Measurements from ENCODE around the gene CAVIN4. TPM values are rescaled to one million over a fixed set of nuclear protein-coding genes. Genes with fewer than 3 reads are reported as not detected.

Gene CAVIN4
- total RNA-seq, 1 experiment from 2014 or later = 0.59 TPM

DNA sequence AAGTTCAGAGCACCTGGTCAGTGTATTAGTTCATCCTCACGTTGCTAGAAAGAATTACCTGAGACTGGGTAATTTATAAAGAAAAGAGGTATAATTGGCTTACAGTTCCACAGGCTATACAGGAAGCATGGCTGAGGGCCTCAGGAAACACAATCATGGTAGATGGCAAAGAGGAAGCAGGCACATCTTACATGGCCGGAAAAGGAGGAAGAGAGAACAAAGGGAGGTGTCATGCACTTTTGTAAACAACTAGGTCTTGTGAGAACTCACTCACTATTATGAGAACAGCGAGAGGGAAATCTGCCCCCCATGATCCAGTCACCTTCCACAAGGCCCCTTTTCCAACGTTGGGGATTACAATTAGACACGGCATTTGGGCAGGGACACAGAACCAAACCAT lies 28.8 kb upstream of the CAVIN4 start:
- Histone ChIP-seq H3K4me2 (ENCODE audit: low read length) (no peak overlapping the region), H4K20me1 (ENCODE audit: insufficient read depth) (no peaks in the 10 kb centered on the region), H3K9me2 (ENCODE audit: insufficient read depth) (no peaks in the 10 kb centered on the region), H3K79me2 (ENCODE audit: insufficient read depth, low read length) (no peaks in the 10 kb centered on the region), H3K9ac (ENCODE audit: low read length) (no peak overlapping the region), H3K9me3 (ENCODE audit: control insufficient read depth in 1 of 2, insufficient read depth in 1 of 2, low read depth in 1 of 2, low read length in 2 of 2) (no peaks in the 10 kb centered on the region), H3K4me3 (replicated peaks in 1 of 2; ENCODE audit: low read depth in 1 of 2, low read length in 2 of 2) (no peak overlapping the region), H3K27me3 (ENCODE audit: insufficient read depth, low read length) (no peaks in the 10 kb centered on the region), H3K4me1 (ENCODE audit: control insufficient read depth in 1 of 2, insufficient read depth in 2 of 2, low read length in 2 of 2) (no peaks in the 10 kb centered on the region), H3K27ac (ENCODE audit: low read depth, low read length) (no peak overlapping the region), H3K36me3 (ENCODE audit: control insufficient read depth in 1 of 2, insufficient read depth in 2 of 2, low read length in 2 of 2) (no peaks in the 10 kb centered on the region), H2AFZ (ENCODE audit: low read depth, low read length, poor library complexity, severe bottlenecking) (no peak overlapping the region)
- DNase-seq (ENCODE audit: low read depth, low spot score) (no peak), ATAC-seq (no peak)
- ChIA-PET POLR2A (no interaction called here), RAD21 (ENCODE audit: low non-redundant PET in 1 of 2, low total read pairs in 2 of 2, uncharacterized antibody in 2 of 2, unreplicated experiment in 2 of 2) (no interaction called here), CTCF (no interaction called here)
- intact Hi-C loops (cut with micrococcal nuclease) = no loop called here
- TF ChIP-seq, protein P1, sequence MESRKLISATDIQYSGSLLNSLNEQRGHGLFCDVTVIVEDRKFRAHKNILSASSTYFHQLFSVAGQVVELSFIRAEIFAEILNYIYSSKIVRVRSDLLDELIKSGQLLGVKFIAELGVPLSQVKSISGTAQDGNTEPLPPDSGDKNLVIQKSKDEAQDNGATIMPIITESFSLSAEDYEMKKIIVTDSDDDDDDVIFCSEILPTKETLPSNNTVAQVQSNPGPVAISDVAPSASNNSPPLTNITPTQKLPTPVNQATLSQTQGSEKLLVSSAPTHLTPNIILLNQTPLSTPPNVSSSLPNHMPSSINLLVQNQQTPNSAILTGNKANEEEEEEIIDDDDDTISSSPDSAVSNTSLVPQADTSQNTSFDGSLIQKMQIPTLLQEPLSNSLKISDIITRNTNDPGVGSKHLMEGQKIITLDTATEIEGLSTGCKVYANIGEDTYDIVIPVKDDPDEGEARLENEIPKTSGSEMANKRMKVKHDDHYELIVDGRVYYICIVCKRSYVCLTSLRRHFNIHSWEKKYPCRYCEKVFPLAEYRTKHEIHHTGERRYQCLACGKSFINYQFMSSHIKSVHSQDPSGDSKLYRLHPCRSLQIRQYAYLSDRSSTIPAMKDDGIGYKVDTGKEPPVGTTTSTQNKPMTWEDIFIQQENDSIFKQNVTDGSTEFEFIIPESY (IDR thresholded peaks at IDR 0.05; ENCODE audit: extremely low read depth, insufficient replicate concordance, low read length) = no peak
- TF ChIP-seq POLR2AphosphoS5 (IDR thresholded peaks at IDR 0.05; ENCODE audit: low read depth, low read length) (no peak), TCF7L2 (IDR thresholded peaks at IDR 0.05; ENCODE audit: borderline replicate concordance, extremely low read depth, insufficient read depth, insufficient read length) (no peak), SP1 (IDR thresholded peaks at IDR 0.05; ENCODE audit: low read depth) (no peak), EZH2phosphoT487 (IDR thresholded peaks at IDR 0.05; ENCODE audit: borderline replicate concordance) (no peak), ZNF274 (IDR thresholded peaks at IDR 0.05; ENCODE audit: low read depth, low read length) (no peak), EGR1 (IDR thresholded peaks at IDR 0.05; ENCODE audit: low read depth) (no peak), YY1 (IDR thresholded peaks at IDR 0.05; ENCODE audit: extremely low read depth, insufficient replicate concordance, low read depth, low read length) (no peak), ZFX (IDR thresholded peaks at IDR 0.05) (no peak), EZH2 (IDR thresholded peaks at IDR 0.05) (no peak), RAD21 (IDR thresholded peaks at IDR 0.05; ENCODE audit: low read depth) (no peak), POLR2A (IDR thresholded peaks at IDR 0.05; ENCODE audit: borderline replicate concordance, extremely low read depth, insufficient read depth, insufficient read length) (no peak), SIN3A (IDR thresholded peaks at IDR 0.05; ENCODE audit: low read depth) (no peak), FOSL1 (IDR thresholded peaks at IDR 0.05; ENCODE audit: low read depth) (no peak), JUND (IDR thresholded peaks at IDR 0.05) (no peak)
- TF ChIP-seq, protein P2, sequence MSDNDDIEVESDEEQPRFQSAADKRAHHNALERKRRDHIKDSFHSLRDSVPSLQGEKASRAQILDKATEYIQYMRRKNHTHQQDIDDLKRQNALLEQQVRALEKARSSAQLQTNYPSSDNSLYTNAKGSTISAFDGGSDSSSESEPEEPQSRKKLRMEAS (IDR thresholded peaks at IDR 0.05) = no peak
- TF ChIP-seq, protein P3, sequence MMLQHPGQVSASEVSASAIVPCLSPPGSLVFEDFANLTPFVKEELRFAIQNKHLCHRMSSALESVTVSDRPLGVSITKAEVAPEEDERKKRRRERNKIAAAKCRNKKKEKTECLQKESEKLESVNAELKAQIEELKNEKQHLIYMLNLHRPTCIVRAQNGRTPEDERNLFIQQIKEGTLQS (IDR thresholded peaks at IDR 0.05) = no peak
- TF ChIP-seq, protein P4, sequence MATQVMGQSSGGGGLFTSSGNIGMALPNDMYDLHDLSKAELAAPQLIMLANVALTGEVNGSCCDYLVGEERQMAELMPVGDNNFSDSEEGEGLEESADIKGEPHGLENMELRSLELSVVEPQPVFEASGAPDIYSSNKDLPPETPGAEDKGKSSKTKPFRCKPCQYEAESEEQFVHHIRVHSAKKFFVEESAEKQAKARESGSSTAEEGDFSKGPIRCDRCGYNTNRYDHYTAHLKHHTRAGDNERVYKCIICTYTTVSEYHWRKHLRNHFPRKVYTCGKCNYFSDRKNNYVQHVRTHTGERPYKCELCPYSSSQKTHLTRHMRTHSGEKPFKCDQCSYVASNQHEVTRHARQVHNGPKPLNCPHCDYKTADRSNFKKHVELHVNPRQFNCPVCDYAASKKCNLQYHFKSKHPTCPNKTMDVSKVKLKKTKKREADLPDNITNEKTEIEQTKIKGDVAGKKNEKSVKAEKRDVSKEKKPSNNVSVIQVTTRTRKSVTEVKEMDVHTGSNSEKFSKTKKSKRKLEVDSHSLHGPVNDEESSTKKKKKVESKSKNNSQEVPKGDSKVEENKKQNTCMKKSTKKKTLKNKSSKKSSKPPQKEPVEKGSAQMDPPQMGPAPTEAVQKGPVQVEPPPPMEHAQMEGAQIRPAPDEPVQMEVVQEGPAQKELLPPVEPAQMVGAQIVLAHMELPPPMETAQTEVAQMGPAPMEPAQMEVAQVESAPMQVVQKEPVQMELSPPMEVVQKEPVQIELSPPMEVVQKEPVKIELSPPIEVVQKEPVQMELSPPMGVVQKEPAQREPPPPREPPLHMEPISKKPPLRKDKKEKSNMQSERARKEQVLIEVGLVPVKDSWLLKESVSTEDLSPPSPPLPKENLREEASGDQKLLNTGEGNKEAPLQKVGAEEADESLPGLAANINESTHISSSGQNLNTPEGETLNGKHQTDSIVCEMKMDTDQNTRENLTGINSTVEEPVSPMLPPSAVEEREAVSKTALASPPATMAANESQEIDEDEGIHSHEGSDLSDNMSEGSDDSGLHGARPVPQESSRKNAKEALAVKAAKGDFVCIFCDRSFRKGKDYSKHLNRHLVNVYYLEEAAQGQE (IDR thresholded peaks at IDR 0.05; ENCODE audit: low read depth) = no peak
- no TSS peak for BruUV-seq (replicated peaks)

Data from HCT116 (cell line).